GM13977 (cell line): ENCODE data around the gene PLA2G2F.

Source experiments
- DNase-seq: peaks from one replicate; pipeline ENCODE4 v3.0.0; 2012; ENCODE audit warnings: low spot score
- CTCF ChIP-seq: IDR thresholded peaks from 2 replicates; pipeline ENCODE4 v1.5.1; 2012; ENCODE audit warnings: mild to moderate bottlenecking, control low read depth; ENCODE audit not compliant: insufficient read depth; ENCODE audit errors: extremely low read depth, missing control alignments
- in situ Hi-C: fragments of 300-500 bp; cut with MboI; formaldehyde crosslinking; loops from one replicate; pipeline ENCODE4 v1.12.0; 2022; ENCODE audit warnings: low sequenced_read_pairs, low pct_unique_long_range_greater_than_20kb, mixed read lengths, inconsistent platforms; ENCODE audit not compliant: unreplicated experiment

PLA2G2F gene

DNA sequence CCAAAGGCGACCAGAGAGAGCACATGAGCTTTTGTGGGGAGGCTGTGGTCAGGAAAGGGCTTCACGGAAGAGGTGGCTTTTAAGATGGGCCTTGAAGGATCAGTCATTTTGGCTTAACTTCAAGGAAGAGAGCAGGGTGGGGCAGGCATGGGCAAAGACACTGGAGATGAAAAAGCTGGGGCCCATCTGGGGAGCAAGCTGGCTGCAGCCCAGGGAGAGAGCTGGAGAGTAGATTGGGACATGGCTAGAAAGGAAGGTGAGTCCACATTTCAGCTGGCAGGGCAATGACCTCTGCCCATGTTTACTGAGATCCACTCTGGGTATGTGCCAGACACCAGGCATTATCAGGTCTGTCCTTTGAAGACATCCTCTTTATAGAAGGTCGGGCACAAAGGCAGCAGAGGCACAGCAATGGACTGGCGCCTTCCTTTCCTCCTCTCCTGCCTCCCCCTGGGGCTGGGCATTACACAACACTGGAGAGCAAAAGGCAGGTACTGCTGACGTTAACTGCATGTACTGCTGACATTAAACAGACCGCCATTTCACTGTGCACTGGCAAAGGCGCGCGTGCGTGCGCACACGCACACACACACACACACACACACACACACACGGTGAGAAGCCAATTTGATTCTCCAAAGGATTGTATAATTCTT, 44.6 kb downstream of the PLA2G2F start:
- no peak for DNase-seq
- in situ Hi-C loops = no loop called here
- no peak for TF ChIP-seq CTCF

DNA sequence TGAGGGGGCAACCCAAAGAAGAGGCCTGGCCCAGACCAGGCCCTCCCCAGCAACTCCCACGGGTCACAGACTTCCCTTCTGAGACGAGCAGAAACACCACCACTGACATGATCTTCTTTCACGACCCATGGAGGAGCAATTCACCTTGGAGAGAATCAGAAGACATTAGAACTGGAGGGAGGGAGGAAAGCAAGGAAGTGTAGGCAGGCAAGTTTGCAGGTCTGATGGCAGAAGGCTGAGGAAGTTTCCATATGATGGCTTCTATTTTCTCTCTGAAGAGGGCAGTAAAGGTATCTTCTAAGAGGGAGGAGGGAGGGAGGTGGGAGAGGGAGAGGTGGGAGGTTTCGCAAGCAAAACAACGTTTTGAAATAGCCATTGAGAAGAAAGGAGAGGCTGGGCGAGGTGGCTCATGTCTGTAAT, 45.4 kb downstream of the PLA2G2F start:
- no peak for DNase-seq
- in situ Hi-C loops = no loop called here
- no peak for TF ChIP-seq CTCF

- DNase-seq = peak; percentile 50
- in situ Hi-C loops = no loop called here
- TF ChIP-seq CTCF = no peak
Measured at GRCh38 chr1:20184997-20185833, 46.1 kb downstream of the PLA2G2F start.

- no peak for TF ChIP-seq CTCF
- in situ Hi-C loops = no loop called here
- peak; percentile 69 for DNase-seq
Measured at GRCh38 chr1:20185834-20186782, 47.0 kb downstream of the PLA2G2F start, which contains the start of the genes PLA2G2C and UBXN10. Gene PLA2G2C (minus strand): TSS chr1:20186518. CDS start chr1:20177363, 9,155 bp downstream. Gene UBXN10 (plus strand): TSS chr1:20186096. CDS start chr1:20190562, 4,466 bp downstream.

- DNase-seq = no peak
- in situ Hi-C loops = no loop called here
- TF ChIP-seq CTCF = no peak
Measured at GRCh38 chr1:20187103-20187812, 48.1 kb downstream of the PLA2G2F start.
